HG03039 (cell line): ENCODE data around the gene GDF3.
"Not testable (repeated sequence)": the region's sequence is repeated elsewhere in the genome, so short reads cannot be mapped to it uniquely, and the experiment has no call there.

Source experiments
- ATAC-seq: cut with Tn5 transposase; IDR thresholded peaks from one replicate; pipeline ENCODE4 v1.9.1; 2021; ENCODE audit warnings: mild to moderate bottlenecking, moderate library complexity; ENCODE audit not compliant: unreplicated experiment

The GDF3 gene

DNA sequence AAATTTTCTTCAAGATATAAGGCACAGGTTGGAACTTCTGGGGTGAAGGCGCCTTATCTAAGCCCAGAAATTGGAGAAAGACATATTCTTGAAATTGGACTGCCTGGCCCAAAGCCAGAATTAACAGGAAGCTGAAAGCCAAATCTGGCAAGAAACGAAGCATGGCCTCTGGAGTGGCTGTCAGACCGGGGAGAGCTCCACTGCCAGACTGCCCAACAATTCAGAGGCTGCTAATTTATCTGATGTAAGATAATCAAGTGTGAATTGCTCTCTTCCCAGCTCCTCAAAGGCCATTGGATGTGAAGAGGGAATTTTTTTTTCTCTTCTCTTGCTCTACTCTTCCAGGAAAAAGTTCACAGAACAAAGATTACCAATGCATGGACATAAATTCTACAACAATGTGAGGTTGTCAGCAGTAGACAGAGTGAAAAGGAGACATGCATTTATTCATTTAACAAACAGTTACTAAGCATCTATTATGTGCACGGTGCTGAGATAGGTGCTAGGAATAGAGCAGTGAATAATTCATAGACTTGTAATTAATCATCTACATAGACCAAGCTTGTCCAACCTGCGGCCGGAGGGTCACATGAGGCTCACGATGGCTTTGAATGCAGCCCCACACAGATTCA, at the start of gene GDF3:
GDF3 (minus strand) TSS at position 210 of the 632 bp plus-strand sequence; CDS start at position 163, 47 bp downstream.
- no peak for ATAC-seq

DNA sequence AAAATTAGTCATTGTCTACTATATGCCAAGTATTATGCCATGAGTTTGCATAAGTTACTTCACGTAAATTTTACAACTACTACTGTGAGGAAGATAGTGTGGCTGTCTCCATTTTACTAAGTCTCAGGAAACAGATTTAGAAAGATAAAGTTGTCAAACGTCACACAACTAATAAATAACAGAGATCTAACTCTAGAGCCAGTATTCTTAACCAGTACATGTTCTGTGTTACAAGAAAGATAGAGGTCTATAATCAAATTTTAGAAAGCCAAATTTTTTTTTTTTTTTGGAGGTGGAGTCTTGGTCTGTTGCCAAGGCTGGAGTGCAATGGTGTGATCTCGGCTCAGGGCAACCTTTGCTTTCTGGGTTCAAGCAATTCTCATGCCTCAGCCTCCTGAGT, 37.4 kb upstream of the GDF3 start:
- no peak for ATAC-seq

DNA sequence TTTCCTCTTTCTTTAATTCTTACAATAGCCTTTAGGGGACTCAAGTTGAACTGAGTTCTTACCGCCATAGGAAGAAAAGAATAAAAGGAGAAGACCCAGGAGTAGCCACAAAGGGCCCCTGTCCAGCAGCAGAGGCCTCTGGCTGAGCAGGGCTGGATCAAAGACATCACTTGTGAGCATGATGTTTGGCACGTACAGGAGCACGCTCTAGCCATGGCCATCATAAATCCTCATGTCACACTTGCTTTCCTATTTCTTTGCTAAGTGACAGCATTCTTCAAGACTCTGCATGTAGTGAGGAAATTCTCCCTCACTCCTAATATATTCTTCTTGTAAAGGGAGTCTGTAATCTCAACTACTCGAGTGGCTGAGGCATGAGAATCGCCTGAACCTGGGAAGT, 35.9 kb upstream of the GDF3 start:
- ATAC-seq, result no peak

DNA sequence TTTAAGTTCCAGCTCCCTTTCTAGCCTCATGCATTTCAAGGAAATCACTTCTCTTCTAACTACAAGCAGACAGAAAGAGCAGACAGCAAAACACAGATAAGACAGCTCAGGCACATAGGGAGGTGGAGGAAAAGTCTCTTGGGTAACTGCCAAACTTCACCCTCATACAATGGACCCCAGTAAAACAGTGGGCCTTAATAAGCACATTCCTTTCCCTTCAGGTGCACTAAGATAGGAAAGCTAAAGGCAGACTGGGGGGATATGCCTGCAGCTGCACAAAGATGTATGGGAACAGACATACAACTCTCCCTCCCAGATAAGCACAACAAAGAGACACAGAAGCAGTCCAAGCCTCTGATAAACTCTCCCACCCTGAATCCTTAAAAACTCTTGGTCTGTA, 35.4 kb upstream of the GDF3 start:
- ATAC-seq, result not testable (repeated sequence)

DNA sequence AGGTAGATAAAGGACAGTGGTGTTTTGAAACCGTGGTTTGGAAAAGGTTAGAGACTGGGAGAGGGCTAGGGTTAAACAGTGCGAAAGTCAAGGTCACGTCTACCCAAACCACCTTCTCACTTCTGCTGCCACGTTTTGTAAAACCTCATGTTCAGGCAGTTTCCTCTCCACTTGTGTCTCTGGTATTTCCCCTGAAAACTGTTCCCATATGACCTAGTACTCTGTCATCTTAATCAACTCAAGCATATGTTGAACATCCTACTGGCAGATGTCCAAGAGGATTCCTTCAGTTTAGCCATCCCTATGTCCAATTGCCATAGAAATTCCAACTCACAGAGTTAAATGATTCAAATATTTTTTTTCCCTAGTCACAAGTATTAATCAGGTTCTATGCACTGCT, 34.2 kb upstream of the GDF3 start:
- no peak for ATAC-seq

DNA sequence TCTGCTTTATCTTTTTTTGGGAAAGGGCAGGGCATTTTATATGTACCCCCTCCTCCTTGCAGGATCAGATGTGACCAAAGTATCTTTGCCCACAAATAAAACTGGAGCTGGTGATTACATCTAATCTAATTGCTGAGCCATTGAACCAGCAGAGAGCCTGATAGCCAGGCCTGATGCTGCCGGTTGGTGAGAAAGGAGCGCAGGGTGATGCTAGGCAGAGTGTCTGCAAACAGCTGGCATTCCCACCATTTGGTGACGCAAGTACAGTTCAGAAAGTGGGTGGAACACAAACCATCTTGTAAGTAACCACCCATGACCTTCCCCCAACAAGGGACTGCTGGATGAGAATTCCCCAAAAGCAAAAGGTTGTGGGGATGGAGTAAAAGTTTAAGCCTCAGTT, 28.4 kb upstream of the GDF3 start:
- ATAC-seq, result no peak

DNA sequence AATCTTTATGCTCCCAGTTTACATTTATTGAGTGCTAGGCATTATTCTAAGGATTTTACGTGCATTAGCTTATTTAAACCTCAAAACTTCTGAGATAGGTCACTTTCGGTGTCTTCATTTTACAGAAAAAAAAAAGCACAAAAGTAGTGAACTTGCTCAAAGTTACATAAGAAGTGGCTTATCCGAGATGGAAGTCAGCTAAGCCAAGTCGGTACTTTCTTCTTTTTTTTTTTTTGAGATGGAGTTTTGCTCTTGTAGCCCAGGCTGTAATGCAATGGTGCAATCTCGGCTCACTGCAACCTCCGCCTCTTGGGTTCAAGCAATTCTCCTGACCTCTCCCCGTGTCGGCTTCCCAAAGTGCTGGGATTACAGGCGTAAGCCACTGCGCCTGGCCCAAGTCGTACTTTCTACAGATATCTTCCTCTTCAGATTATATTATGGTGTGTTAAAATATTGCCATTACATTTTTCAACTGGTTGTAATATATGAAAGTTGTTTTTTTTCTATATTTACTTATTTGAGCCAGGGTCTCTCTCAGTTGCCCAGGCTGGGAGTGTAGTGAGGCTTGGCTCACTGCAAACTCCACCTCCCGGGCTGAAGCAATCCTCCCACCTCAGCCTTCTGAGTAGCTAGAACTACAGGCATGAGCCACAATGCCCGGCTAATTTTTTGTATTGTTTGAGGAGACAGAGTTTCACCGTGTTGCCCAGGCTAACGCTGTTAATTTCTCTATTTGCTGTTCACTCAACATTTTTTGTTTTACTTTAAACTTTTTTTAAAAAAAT, 24.6 kb upstream of the GDF3 start:
- ATAC-seq, result no peak

DNA sequence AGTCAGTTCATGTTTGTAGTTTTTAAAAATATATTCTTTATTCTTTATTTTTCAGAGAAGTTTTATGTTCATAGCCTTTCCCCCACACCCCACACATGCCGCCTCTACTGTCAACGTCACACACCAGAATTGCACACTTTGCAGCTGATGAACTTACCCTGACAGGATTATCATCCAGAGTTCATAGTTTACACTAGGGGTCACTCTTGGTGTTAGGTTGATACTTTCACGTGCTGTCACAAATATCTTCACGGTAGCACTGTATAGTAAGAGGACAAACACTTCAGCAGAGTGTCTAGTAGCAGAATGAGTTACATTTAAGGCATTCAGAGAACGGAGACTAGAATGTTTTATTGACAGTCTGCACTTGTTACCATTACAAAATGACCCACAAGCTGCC, 20.8 kb upstream of the GDF3 start:
- no peak for ATAC-seq

DNA sequence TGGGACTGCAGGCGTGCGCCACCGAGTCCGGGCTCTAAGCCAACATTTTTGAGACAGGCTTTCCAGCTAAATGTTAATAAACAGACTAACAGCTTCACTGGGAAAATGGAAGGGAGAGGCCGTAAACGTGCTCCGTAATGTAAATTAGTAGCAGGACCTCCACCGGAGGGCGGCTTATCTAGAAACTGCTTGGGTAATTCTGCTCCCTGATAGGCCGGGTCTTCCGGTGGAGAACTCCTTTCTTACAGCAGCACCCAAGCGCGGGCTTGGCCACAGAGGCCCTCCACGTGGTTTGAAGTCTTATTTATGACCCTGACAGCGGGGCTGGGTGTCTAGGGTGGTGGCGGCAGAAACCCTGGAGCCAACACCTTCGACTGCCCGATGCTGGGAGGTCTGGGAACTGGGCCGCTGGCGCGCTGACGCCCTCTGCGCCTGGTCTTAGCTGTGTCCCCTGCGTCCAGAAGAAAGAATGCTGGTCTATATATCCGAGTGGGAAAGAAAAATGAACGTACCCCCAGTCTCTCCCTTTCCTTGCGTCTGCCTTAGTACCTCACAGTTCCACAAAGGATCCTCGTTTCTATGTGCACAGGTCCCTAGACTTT, 17.4 kb upstream of the GDF3 start:
- ATAC-seq, result no peak

DNA sequence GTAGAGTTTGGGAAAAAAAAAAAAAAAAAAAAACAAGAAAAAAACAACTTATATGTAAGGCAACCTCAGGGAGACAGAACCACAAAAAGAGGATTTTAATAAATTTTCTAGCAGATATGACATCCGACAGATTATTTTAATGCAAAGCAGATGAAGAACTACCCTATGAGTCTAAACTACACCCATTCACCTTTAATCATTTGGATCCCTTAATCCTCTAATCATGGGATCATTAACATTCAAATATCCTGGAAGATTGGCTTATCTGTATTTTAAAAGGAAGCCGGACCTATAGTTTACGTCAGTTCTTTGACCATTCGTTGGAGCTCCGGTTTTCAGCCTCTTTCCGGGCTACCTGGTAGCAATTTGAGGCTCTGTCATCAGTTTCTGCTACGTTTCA, 15.6 kb upstream of the GDF3 start, which contains the start of gene DPPA3:
DPPA3 (plus strand) TSS at position 301 of the 400 bp plus-strand sequence. CDS start 138 bp downstream, outside the sequence.
- ATAC-seq, result no peak

DNA sequence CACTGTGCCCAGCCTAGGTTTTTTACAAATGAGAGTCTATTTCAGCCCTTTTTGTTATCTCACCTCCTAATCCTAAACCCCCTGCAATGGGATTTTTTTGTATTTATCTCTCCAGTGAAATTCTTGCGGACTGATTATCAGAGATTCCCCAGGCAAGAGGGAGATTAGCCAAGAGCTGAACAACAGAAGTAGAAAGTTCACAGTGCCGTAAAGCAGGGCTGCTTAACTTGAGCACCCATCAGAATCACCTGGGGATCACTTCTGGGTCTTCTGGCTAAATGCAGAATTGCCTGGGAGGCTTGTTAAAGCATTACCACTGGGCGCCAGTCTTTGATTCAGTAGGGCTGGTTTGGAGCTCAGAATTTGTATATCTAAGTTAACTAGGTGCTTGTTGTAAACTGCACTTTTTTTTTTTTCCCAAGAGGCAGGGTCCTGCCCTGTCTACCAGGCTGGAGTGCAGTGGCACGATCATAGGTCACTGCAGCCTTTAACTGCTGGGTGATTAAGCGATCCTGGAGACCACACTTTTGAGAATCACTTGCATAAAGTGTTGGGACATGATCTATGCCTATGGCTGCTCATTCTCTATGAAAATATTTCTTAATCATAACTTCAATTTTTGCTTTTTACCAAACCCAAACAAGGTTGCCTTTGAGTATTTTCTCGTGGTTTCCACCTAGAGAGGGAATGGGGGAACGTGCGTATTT, 14.5 kb upstream of the GDF3 start:
- no peak for ATAC-seq

DNA sequence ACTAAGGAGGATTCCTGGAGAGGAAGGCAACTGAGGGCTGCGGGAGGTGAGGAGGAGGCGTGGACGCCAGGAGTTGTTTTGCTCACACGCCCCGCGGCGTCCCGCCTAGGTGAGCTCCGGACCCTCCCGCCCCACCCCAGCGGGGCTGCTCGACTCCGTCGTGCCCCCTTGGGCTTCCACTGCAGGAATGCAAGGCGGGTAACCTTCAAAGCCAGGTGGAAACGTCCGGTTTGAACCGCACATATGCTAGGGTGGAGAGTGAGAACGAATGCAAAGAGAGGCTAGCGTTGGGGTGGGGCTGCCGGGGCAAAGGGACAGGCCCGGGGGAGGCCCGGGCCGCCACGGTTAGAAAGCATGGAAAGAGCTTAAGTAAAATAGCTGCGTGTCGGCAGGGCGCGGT, 10.3 kb upstream of the GDF3 start:
- no peak for ATAC-seq

DNA sequence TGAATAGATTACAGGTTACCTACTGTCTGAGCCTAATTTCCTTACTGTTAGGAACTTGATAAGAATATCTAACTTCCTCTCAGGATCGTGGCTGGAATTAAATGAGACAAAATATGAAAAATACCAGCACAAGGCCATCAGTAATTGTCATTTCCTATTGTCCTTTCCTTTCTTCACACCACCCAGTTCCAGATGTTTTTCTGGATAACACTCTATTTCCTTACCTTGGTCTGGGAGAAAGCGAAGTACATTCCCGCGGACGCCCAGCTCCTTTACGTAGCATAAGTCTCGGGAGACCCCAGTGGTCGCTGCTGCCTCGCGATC, 376 bp downstream of the GDF3 start:
- ATAC-seq, result no peak

DNA sequence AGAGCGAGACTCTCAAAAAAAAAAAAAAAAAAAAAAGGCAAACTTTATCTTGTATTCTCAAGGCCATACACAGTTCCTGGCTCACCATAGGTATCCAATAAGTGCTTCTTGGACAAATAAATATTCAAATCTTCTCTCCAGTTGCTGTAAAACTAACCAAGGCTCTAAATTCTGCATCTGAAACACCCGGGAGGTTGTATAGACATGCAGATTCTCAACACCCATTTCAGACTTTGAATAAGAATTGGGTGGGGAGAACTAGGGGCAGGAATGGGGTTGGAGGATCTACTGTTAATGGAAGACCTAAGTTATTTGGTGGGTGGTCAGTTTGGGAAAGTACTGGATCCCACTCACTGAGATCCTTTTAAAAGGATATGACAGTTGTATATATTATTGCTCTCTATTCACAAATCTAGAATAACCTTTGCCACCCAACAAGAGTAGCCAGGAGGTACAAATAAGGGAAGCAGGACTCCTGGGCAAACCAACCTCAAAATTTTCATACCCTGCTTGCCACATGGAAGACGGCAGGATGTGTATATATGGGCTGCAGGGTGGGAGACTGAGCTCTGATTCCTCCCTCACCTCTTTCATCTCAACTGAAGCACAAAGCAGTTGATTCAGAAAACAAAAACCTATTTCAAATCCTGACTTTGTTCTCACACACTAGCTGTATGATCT, 879 bp downstream of the GDF3 start:
- no peak for ATAC-seq

DNA sequence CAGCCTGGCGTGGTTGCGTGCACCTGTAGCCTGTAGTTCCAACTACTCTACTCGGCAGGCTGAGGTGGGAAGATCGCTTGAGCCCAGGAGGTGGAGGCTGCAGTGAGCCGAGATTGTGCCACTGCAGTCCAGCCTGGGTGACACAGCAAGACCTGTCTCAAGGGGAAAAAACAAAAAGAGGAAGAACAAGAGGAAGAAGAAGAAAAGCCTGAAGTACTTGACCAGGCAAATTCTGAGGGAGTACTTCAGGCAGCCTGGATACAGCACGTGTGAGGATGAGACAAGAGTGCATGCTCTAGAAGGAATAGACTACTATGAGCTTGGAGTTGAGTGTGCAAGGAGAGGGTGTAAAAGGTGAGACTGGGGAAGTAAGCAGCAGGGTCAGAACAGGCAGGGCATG, 1.8 kb downstream of the GDF3 start:
- no peak for ATAC-seq

DNA sequence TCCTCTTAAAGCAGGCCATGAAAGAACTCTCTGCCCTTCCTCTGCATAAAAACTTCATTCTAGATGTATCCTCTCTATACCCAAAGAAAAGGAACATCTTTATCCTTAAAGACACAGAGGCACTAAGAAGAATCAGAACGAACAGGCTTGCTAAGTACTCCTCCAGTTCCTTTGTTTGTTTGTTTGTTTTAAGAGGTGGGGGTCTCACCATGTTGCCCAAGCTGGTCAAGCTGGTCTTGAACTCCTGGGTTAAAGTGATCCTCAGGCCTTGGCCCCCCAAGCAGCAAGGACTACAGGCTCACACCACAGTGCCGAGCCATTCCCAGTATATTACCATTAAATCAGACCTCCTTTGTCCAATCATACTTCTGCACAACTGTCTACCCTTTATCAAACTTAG, 14.0 kb downstream of the GDF3 start:
- ATAC-seq, result no peak

DNA sequence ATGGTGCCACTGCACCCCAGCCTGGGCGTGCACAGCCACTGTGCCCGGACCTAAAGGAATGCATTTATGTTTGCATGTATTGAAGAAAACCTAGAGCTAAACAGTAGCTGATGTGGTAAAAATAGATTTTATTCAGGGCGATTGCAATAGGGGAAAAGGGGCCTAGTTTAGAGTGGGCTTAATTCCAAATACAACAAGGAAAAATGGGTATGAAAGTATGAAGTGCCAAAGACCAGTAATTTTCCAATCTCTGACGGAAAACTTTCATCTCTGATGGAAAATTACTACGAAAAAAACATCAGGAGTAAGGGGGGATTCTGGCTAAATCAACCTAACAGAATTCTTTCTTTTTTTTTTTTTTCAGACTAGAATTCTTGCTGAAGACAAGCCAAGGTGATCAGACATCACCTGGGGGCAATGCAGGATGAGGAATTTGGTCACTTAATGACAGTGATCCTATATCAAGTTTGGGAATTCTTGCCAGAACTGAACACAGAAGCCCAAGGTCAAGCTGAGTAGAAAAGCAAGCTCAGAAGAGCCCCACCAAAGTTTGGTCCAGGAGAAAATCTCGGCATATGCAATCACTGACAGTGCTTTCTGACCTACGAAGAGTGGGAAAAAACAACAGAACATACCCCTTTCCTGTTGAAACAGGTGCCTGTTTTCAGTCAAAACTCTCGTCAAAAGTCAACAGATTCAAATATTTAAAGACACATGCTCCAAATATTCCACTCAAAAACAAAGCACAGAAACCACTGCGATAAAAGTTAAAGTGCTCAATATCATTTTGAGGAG, 16.1 kb downstream of the GDF3 start:
- no peak for ATAC-seq

DNA sequence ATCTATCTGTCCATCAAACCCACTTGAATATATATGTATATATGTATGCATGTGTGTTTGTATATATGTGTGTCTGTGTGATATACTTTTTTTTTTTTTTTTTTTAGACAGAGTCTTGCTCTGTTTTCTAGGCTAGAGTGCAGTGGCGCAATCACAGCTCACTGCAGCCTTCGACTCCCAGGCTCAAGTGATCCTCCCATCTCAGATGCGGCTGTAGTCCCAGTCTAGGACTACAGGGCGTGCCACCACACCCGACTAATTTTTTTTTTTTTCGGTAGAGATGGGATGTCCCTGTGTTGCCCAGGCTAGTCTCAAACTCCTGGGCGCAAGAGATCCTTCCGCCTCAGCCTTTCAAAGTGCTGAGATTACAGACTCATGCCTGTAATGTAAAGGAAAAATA, 16.8 kb downstream of the GDF3 start:
- ATAC-seq, result no peak

DNA sequence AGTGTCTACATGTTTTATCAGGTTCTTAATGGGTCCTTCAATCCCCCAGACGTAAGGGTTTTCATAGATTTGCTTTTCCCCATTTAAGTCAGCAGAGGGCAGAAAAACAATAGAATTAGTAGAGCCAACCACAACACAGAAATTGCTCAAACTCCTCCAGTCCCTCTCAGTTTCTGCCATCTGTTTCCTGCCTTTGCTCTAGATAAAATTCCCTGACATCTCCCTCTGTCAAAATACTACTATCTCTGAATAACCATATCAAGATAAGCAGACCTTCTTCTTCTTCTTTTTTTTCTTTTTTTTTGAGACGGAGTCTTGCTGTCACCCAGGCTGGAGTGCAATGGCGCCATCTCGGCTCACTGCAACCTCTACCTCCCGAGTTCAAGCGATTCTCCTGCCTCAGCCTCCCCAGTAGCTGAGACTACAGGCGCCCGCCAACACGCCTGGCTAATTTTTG, 18.1 kb downstream of the GDF3 start:
- ATAC-seq, result not testable (repeated sequence)

DNA sequence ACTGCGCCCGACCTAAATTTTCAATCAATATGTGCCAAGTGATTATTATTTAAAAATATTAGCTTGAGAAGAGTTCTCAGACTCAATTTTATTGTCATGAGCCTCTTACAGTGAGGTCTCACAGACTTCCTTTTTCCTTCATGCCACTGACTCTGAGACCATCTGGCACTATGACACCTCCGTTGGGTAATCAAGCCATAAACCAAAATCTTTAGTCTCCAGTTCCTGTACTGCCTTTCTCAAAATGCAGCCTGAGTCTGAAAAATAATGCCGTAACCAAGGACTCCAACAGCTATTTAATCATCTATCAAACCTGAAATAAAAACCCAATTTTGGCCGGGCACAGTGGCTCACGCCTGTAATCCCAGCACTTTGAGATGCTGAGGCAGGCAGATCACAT, 20.1 kb downstream of the GDF3 start:
- ATAC-seq, result not testable (repeated sequence)
